Heart right ventricle (tissue), 16 donors: ENCODE measurements around the gene FBF1. TPM values are rescaled to one million over a fixed set of nuclear protein-coding genes. Genes with fewer than 3 reads are reported as not detected.
A peak's percentile ranks its signal among the peaks of the same experiment; 100 is the strongest.

Experiments used
- ATAC-seq, 8 donors: fragments of 200-7000 bp; cut with Tn5 transposase; one replicate each; pipeline ENCODE4 v1.9.1; 2020; ENCODE audit warnings: mild to moderate bottlenecking in 8 of 8, moderate library complexity in 8 of 8, moderate number of reproducible peaks in 1 of 8
- DNase-seq, 2 donors: peaks; one replicate each; pipeline ENCODE4 v3.0.0-alpha.2; 2020
- H3K27ac ChIP-seq, 10 donors: fragments of 200-600 bp; sonication (generic) in 2 of 10; one replicate each; pipeline versions ENCODE4 v1.5.0 to v1.8.0; 2020 to 2022; ENCODE audit warnings: mild to moderate bottlenecking in 3 of 10
- H3K27me3 ChIP-seq, 7 donors: fragments of 200-600 bp; one replicate each; pipeline ENCODE4 v1.8.0; 2021 to 2022; ENCODE audit warnings: mild to moderate bottlenecking in 2 of 7
- H3K36me3 ChIP-seq, 9 donors: fragments of 200-600 bp; sonication (generic) in 1 of 9; one replicate each; pipeline versions ENCODE4 v1.5.0 to v1.8.0; 2020 to 2022; ENCODE audit warnings: mild to moderate bottlenecking in 2 of 9
- H3K4me1 ChIP-seq, 9 donors: fragments of 200-600 bp; sonication (generic) in 1 of 9; one replicate each; pipeline versions ENCODE4 v1.5.0 to v1.8.0; 2020 to 2022; ENCODE audit warnings: mild to moderate bottlenecking in 4 of 9
- H3K4me3 ChIP-seq, 10 donors: fragments of 200-600 bp; sonication (generic) in 2 of 10; one replicate each; pipeline versions ENCODE4 v1.5.0 to v1.8.0; 2020 to 2022; ENCODE audit warnings: mild to moderate bottlenecking in 7 of 10, moderate library complexity in 2 of 10
- H3K9me3 ChIP-seq, 11 donors: fragments of 200-600 bp in 10 of 11; sonication (generic) in 2 of 11; one replicate each; pipeline versions ENCODE4 v1.5.0 to v1.8.0; 2013 to 2022; ENCODE audit warnings: mild to moderate bottlenecking in 2 of 11, control low read depth in 1 of 11, moderate library complexity in 1 of 11
- CTCF ChIP-seq, 9 donors: fragments of 200-600 bp; sonication (generic) in 2 of 9; IDR thresholded peaks; one replicate each; pipeline versions ENCODE4 v1.5.0 to v1.8.0; 2021 to 2022; ENCODE audit warnings: antibody characterized with exemption in 9 of 9, mild to moderate bottlenecking in 5 of 9, moderate library complexity in 1 of 9
- WGBS, 2 donors: extraction: QIAGEN DNeasy Blood & Tissue Kit; methylation state at CpG; one replicate each; pipeline ENCODE4 v1.1.7; 2013; ENCODE audit warnings: inconsistent platforms in 1 of 2; 5-methylcytosine and 5-hydroxymethylcytosine counted together
- intact Hi-C, 10 donors: fragments of 100-400 bp; cut with DNase I; formaldehyde crosslinking; loops; one replicate each; pipeline versions ENCODE4 v1.11.1 to v1.14.2; 2022
- polyA plus RNA-seq, 2 donors: library from polyadenylated mRNA; stranded (reverse); fragments of 200-250 nt; gene quantifications; one replicate each; pipeline ENCODE4 v1.2.3, GENCODE V29; 2013
- total RNA-seq, 10 donors: library from RNA; stranded (reverse); fragmentation: NEBNext Ultra II Directional in 3 of 10; extraction: Animal tissue kit (Norgen Biotek cat#: 25700) in 3 of 10; gene quantifications; one replicate each; pipeline versions ENCODE4 v1.2.1 to v1.2.4, GENCODE V29; 2021 to 2023
- donor health status: Arrhythmogenic right ventricular cardiomyopathy.
- donor health status: ischemic (EF 13 %, LVEDD 7.1; RV severe dilation, severe dysfunction).
- donor health status: healthy with polysubstance abuse.
- donor health status: DM: no; HTN: yes; CAD: no.
- donor health status: DM: no; HTN: no; CAD: no.
- donor health status: ischemic (EF 25% LVEDD 6.9; RV normal size, moderate dysfunction).
- donor health status: ischemic (EF 25% LVEDD 5.7; RV mildly dilated, moderate dysfunction).
- donor health status: healthy.
- donor health status: DM: yes; HTN: yes; CAD: no.
- donor health status: Ischemic cardiomyopathy.
- donor health status: ischemic (EF 35%, LVEDD 5.7; RV mildly dilated, moderate dysfunction).
- donor health status: nonischemic (EF 11% LVEDD 7.7; RV severe dilation, severe dysfunction).
- donor health status: DM: yes; HTN: yes; CAD: no.
- donor health status: PGD.
- donor health status: ischemic (EF 29% LVEDD 5.4; RV normal size, mild dysfunction).
- donor health status: nonischemic (EF 23%, LVEDD 6.1; RV moderate dilation, normal function).

Gene FBF1
- total and polyA plus RNA-seq, 12 donors: 1.6 to 8.3 (median 2.8) TPM

- Histone ChIP-seq H3K27ac (peak overlapping the region in 5 of 10 donors; percentile 34 to 86 (median 79)), H3K4me3 (peak overlapping the region in 9 of 10 donors; percentile 54 to 94 (median 75)), H3K9me3 (no peaks in the 10 kb centered on the region), H3K27me3 (no peaks in the 10 kb centered on the region), H3K36me3 (peaks cover 0 to 41% (median 4%) of the 10 kb centered on the region in 9 donors), H3K4me1 (peaks cover 0 to 16% (median 10%) of the 10 kb centered on the region in 9 donors)
- ATAC-seq: no peak
- intact Hi-C loops: loop anchor here in 1 of 10 donors (5.0 kb wide), 1 partner anchor 36 kb away; the partner anchor contains the start of genes ACOX1 and TEN1
- no peak for DNase-seq
- TF ChIP-seq CTCF (IDR thresholded peaks at IDR 0.05): no peak
- WGBS, 2 donors: 39 to 40% methylated on average over 6 of the region's 6 CpGs
Measured at GRCh38 chr17:75941442-75941819, 589 bp upstream of the FBF1 start.

DNA sequence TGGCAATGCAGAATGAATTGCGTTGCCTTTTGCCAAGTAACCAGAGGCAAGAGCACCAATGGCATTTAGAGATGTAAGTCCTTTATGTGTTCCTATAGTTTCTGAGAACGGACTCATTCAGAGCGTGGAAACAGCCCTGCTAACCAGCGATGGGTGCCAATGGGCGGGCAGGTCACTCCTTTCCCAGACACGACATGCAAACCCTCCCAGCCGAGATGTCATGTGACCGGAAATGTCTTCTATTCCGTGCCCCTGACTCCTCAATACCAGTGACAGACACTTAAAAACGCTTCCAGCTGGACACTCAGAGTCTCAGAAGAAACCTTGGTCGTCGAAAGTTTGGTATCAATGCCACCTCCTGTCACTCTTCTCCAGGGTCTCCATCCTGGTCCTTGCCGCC is 3.2 kb downstream of the FBF1 start:
- no peak overlapping the region for H3K27ac ChIP-seq
- peaks cover 0 to 16% (median 10%) of the 10 kb centered on the region in 9 donors for H3K4me1 ChIP-seq
- intact Hi-C loops: loop anchor here in 1 of 10 donors (5.0 kb wide), 1 partner anchor 45 kb away; no protein-coding TSS in a partner anchor
- no peaks in the 10 kb centered on the region for H3K27me3 ChIP-seq
- no peak for DNase-seq
- no peak for ATAC-seq
- no peaks in the 10 kb centered on the region for H3K9me3 ChIP-seq
- 81 to 82% methylated on average over 13 of the region's 13 CpGs for WGBS, 2 donors
- H3K4me3 ChIP-seq: no peak overlapping the region
- H3K36me3 ChIP-seq: peaks cover 0 to 3% (median 0%) of the 10 kb centered on the region in 9 donors
- TF ChIP-seq CTCF (IDR thresholded peaks at IDR 0.05): no peak

DNA sequence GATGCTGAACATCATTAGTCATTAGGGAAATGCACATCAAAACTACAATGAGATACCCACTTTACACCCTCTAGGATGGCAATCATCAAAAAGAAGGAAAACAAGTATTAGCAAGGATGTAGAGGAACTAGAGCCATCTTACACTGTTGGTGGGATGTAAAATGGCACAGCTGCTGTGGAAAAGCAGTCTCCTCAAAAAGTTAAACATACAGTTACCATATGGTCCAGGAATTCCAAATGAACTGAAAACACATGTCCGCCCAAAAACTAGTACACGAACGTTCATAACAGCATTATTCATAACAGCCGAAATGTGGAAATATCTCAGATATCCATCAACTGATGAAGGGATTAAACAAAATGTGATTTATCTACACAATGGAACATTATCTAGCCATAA is 7.0 kb downstream of the FBF1 start:
- intact Hi-C loops: no loop called here
- no peak for TF ChIP-seq CTCF (IDR thresholded peaks at IDR 0.05)
- no peaks in the 10 kb centered on the region for H3K4me1 ChIP-seq
- DNase-seq (no peak), ATAC-seq (no peak)
- H3K27me3 ChIP-seq: no peaks in the 10 kb centered on the region
- WGBS, 2 donors: 86 to 96% methylated on average over 4 of the region's 4 CpGs
- no peaks in the 10 kb centered on the region for H3K9me3 ChIP-seq
- no peak overlapping the region for H3K4me3 ChIP-seq
- H3K36me3 ChIP-seq: peaks cover 0 to 4% (median 0%) of the 10 kb centered on the region in 9 donors
- no peak overlapping the region for H3K27ac ChIP-seq

DNA sequence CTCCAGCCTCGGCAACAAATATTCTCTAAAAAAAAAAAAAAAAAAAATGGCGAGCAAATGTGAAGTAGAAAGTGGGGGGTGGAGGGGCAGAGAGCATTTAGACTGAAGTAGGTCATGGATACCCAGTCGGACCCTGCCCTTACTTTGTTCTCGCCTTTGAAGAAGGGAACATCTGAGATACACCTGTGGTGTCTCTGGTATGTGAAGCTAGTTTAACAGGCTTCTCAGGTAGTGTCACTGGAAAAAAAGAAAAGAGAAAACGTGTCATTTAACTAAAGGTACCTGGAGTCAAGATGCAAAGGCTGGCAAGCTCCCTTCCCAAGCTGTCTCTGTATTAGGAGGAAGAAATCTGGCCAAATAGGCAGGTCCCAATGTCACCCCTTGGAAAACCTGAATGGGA is 8.0 kb downstream of the FBF1 start:
- no peak overlapping the region for H3K4me3 ChIP-seq

More for the DNA sequence above, 8.0 kb downstream of the FBF1 start:
- DNase-seq: no peak
- Histone ChIP-seq H3K4me1 (no peaks in the 10 kb centered on the region), H3K36me3 (peaks cover 0 to 4% (median 0%) of the 10 kb centered on the region in 9 donors), H3K27ac (no peak overlapping the region), H3K27me3 (no peaks in the 10 kb centered on the region), H3K9me3 (no peaks in the 10 kb centered on the region)
- WGBS, 2 donors: 93% methylated on average over 5 of the region's 5 CpGs
- intact Hi-C loops: no loop called here
- TF ChIP-seq CTCF (IDR thresholded peaks at IDR 0.05): no peak
- ATAC-seq: no peak
